Measurements from ENCODE around the gene HORMAD2. TPM values are rescaled to one million over a fixed set of nuclear protein-coding genes. Genes with fewer than 3 reads are reported as not detected.

Gene HORMAD2
- total and polyA plus RNA-seq, 9 of the 15 experiments (the other 6 are each of a cell fraction or from before 2014, with no cell fraction given) = not detected

DNA sequence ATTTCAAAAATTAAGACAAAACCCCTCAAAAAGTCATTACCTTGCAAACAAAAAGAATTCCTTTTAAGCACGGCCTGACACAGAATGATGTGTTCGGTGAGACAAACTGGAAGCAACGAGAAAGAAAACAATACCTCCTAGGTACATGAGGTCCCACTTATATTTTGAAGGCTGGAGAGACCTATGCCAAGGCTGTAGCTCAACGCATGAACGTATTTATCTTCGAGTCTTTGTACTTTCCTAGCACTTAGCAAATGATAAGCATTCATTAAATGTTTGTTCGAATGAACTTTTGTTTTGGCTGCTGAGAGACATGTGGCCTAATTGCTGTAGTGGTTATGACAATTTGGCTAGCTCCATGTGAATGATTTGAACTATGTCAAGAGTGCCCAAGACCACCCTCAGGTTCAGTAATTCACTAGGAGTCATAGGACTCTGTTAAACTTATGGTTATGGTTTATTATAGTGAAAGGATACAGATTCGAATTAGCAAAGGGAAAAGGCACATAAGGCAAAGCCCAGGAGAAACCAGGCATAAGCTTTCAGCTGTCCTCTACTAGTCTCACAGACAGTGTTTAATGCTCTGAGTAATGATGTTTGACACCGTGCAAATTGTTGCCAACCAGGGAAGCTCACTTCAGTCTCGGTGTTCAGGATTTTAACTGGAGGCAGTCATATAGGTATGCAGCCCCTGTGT is 26.0 kb upstream of the HORMAD2 start (continued):
- TF ChIP-seq, protein P1, sequence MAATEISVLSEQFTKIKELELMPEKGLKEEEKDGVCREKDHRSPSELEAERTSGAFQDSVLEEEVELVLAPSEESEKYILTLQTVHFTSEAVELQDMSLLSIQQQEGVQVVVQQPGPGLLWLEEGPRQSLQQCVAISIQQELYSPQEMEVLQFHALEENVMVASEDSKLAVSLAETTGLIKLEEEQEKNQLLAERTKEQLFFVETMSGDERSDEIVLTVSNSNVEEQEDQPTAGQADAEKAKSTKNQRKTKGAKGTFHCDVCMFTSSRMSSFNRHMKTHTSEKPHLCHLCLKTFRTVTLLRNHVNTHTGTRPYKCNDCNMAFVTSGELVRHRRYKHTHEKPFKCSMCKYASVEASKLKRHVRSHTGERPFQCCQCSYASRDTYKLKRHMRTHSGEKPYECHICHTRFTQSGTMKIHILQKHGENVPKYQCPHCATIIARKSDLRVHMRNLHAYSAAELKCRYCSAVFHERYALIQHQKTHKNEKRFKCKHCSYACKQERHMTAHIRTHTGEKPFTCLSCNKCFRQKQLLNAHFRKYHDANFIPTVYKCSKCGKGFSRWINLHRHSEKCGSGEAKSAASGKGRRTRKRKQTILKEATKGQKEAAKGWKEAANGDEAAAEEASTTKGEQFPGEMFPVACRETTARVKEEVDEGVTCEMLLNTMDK (IDR thresholded peaks at IDR 0.05; ENCODE audit: borderline replicate concordance, insufficient read depth, low read depth, low read length, poor library complexity, severe bottlenecking) = no peak
- TF ChIP-seq DMBX1 (CRISPR knock-in tag; IDR thresholded peaks at IDR 0.05; ENCODE audit: borderline replicate concordance) (no peak), ZNF518B (CRISPR knock-in tag; IDR thresholded peaks at IDR 0.05) (no peak)

GRCh38 chr22:30054764-30055069 is 25.5 kb upstream of the HORMAD2 start:
- H3K27ac ChIP-seq (ENCODE audit: extremely low read depth, low read depth, low read length) = no peak overlapping the region
- no peaks in the 10 kb centered on the region for H4K20me1 ChIP-seq (replicated peaks; ENCODE audit: control insufficient read depth, insufficient read depth, low read length)
- FAIRE-seq (no peak), ATAC-seq (no peak), DNase-seq (ENCODE audit: extremely low read depth in 1 of 4, low spot score in 3 of 4) (no peak)
- POLR2A ChIA-PET = interaction anchor here (0.7 to 1.3 kb wide), 3 partner anchors 11 to 183 kb away, joined by 3 to 4 read pairs (median 3); no protein-coding TSS in a partner anchor
- intact Hi-C loops (cut with micrococcal nuclease) = no loop called here
- H3K4me1 ChIP-seq (replicated peaks in 1 of 2; ENCODE audit: control insufficient read depth in 2 of 2, insufficient read depth in 2 of 2, low read length in 2 of 2) = no peaks in the 10 kb centered on the region
- H3K36me3 ChIP-seq (ENCODE audit: control insufficient read depth, insufficient read depth, low read length) = no peaks in the 10 kb centered on the region
- CTCF ChIA-PET (ENCODE audit: low intra/inter-chr PET ratio) = no interaction called here
- no peaks in the 10 kb centered on the region for H3K9me3 ChIP-seq (replicated peaks; ENCODE audit: control insufficient read depth, insufficient read depth, low read depth, low read length)
- no peaks in the 10 kb centered on the region for H3K9me1 ChIP-seq (ENCODE audit: control insufficient read depth, insufficient read depth, low read length)
- BruUV-seq (replicated peaks) = no TSS peak
- in situ Hi-C loops (cut with MboI) = no loop called here
- H3K9ac ChIP-seq (ENCODE audit: insufficient read depth in 1 of 2, low read depth in 2 of 2, low read length in 2 of 2) = no peak overlapping the region
- no peaks in the 10 kb centered on the region for H3K27me3 ChIP-seq (ENCODE audit: control insufficient read depth in 2 of 2, insufficient read depth in 2 of 2, low read length in 2 of 2)
- no peak overlapping the region for H3K4me3 ChIP-seq
- H3K79me2 ChIP-seq (ENCODE audit: control insufficient read depth, insufficient read depth, low read length) = no peaks in the 10 kb centered on the region
- H2AFZ ChIP-seq (ENCODE audit: low read depth, low read length) = no peak overlapping the region
- no peak overlapping the region for H3K4me2 ChIP-seq (ENCODE audit: insufficient read depth, low read length)
- TF ChIP-seq KLF16 (IDR thresholded peaks at IDR 0.05) = no peak
- no peak for TF ChIP-seq POLR2G (IDR thresholded peaks at IDR 0.05; ENCODE audit: low read depth, low read length)
- no peak for TF ChIP-seq IRF2 (CRISPR knock-in tag; IDR thresholded peaks at IDR 0.05)
- TF ChIP-seq ZNF717 (CRISPR knock-in tag; IDR thresholded peaks at IDR 0.05) = no peak
- TF ChIP-seq, protein P2, sequence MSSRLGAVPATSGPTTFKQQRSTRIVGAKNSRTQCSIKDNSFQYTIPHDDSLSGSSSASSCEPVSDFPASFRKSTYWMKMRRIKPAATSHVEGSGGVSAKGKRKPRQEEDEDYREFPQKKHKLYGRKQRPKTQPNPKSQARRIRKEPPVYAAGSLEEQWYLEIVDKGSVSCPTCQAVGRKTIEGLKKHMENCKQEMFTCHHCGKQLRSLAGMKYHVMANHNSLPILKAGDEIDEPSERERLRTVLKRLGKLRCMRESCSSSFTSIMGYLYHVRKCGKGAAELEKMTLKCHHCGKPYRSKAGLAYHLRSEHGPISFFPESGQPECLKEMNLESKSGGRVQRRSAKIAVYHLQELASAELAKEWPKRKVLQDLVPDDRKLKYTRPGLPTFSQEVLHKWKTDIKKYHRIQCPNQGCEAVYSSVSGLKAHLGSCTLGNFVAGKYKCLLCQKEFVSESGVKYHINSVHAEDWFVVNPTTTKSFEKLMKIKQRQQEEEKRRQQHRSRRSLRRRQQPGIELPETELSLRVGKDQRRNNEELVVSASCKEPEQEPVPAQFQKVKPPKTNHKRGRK (tag; IDR thresholded peaks at IDR 0.05) = no peak
- TF ChIP-seq NEUROD1 (IDR thresholded peaks at IDR 0.05; ENCODE audit: borderline replicate concordance, low read depth, low read length, partially characterized antibody) = no peak
